ENCODE results near the gene ZCCHC2. TPM values are rescaled to one million over a fixed set of nuclear protein-coding genes. Genes with fewer than 3 reads are reported as not detected.

ZCCHC2 gene
- total and polyA plus RNA-seq, 2 of the 8 experiments (the other 6 are each of a cell fraction or from before 2014, with no cell fraction given), result 13.5 to 18.6 TPM

DNA sequence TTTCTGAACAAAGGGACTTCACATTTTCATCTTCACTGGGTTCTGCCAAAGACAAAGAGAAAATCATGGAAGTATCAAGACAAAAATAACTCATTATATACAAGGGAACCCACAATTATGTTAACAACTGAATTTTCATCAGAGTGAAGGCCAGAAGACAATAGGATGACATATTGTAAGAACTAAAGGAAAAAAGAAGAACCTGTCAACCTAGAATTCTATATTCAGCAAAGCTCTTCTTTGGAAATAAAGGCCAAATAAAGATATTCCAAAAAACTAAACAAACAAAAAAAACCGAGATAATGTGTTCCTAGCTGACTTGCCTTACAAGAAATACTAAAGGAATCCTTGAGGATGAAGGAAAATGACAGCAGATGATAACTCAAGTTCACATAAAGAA lies 10.3 kb upstream of the ZCCHC2 start:
- no peak for FAIRE-seq
- no peak overlapping the region for H3K27ac ChIP-seq (ENCODE audit: low read depth, low read length)
- no peak overlapping the region for H2BK120ac ChIP-seq (replicated peaks; ENCODE audit: low read depth, low read length)
- H4K5ac ChIP-seq (ENCODE audit: insufficient read length, low read depth, low read length), result no peak overlapping the region
- no peaks in the 10 kb centered on the region for H4K20me1 ChIP-seq (replicated peaks in 1 of 2; ENCODE audit: control insufficient read depth in 1 of 2, insufficient read depth in 2 of 2, low read length in 2 of 2)
- no peak for DNase-seq (ENCODE audit: low read depth in 1 of 2, low spot score in 2 of 2)
- no peaks in the 10 kb centered on the region for H3K36me3 ChIP-seq (ENCODE audit: control insufficient read depth in 2 of 4, insufficient read depth in 4 of 4, low read length in 3 of 4)
- no peaks in the 10 kb centered on the region for H3K23me2 ChIP-seq (ENCODE audit: low read depth, low read length)
- H3K56ac ChIP-seq (replicated peaks; ENCODE audit: insufficient read length, low read depth, low read length), result no peak overlapping the region
- no peak overlapping the region for H2AK5ac ChIP-seq (ENCODE audit: low read depth, low read length)
- WGBS, 2 experiments (ENCODE audit: extremely low coverage in 1 of 2, insufficient coverage in 1 of 2, insufficient read length in 1 of 2, insufficient replicate concordance in 2 of 2, low coverage in 1 of 2, low lambda C conversion rate in 2 of 2, missing lambda C conversion rate in 1 of 2), result 62% methylated on average over 1 of the region's 1 CpG; no CpG with 5 or more reads in 1 of the 2 experiments
- no peak overlapping the region for H4K8ac ChIP-seq (ENCODE audit: extremely low read depth, insufficient read depth, low read length)
- no peak overlapping the region for H2BK5ac ChIP-seq (ENCODE audit: low read depth, low read length)
- no peak overlapping the region for H3K4me3 ChIP-seq (ENCODE audit: extremely low read depth in 1 of 4, insufficient read depth in 2 of 4, low read depth in 3 of 4, low read length in 4 of 4)
- H4K91ac ChIP-seq (replicated peaks; ENCODE audit: insufficient read length, low read length), result no peak overlapping the region
- H3K9ac ChIP-seq (replicated peaks in 1 of 4; ENCODE audit: extremely low read depth in 1 of 4, low read depth in 3 of 4, low read length in 3 of 4), result no peak overlapping the region
- no peak overlapping the region for H3K4ac ChIP-seq (replicated peaks; ENCODE audit: insufficient read length, low read depth, low read length)
- no peaks in the 10 kb centered on the region for H3K27me3 ChIP-seq (replicated peaks in 1 of 4; ENCODE audit: control insufficient read depth in 3 of 4, extremely low read depth in 1 of 4, insufficient read depth in 3 of 4, low read length in 3 of 4)
- no peak overlapping the region for H2BK12ac ChIP-seq (ENCODE audit: low read depth, low read length)
- H3K14ac ChIP-seq (ENCODE audit: insufficient read length), result no peak overlapping the region
- no peak overlapping the region for H3K18ac ChIP-seq (ENCODE audit: extremely low read depth, low read length)
- H2BK15ac ChIP-seq (ENCODE audit: low read length), result no peak overlapping the region
- no peaks in the 10 kb centered on the region for H3K4me1 ChIP-seq (replicated peaks in 1 of 4; ENCODE audit: control insufficient read depth in 3 of 4, insufficient read depth in 4 of 4, low read length in 3 of 4)
- no peak overlapping the region for H2BK20ac ChIP-seq (ENCODE audit: low read length)
- H3K9me3 ChIP-seq (ENCODE audit: insufficient read depth in 2 of 2, low read depth in 1 of 2, low read length in 1 of 2), result no peaks in the 10 kb centered on the region
- ChIA-PET POLR2A (ENCODE audit: partially characterized antibody) (no interaction called here), CTCF (ENCODE audit: partially characterized antibody) (interaction anchor here (0.6 to 1.5 kb wide), 6 partner anchors 8 to 87 kb away, joined by 3 to 5 read pairs (median 4); no protein-coding TSS in a partner anchor)
- H3K23ac ChIP-seq (ENCODE audit: insufficient read length), result no peak overlapping the region
- no peak overlapping the region for H2AFZ ChIP-seq (ENCODE audit: low read length)
- H3K79me2 ChIP-seq (ENCODE audit: control insufficient read depth in 1 of 2, insufficient read depth in 2 of 2, low read length in 2 of 2), result no peaks in the 10 kb centered on the region
- TF ChIP-seq ZNF274 (IDR thresholded peaks at IDR 0.05; ENCODE audit: borderline replicate concordance, extremely low read depth, low read length) (no peak), CEBPB (IDR thresholded peaks at IDR 0.05; ENCODE audit: low read depth, low read length) (no peak), MAX (IDR thresholded peaks at IDR 0.05) (no peak), YY1 (IDR thresholded peaks at IDR 0.05; ENCODE audit: low read depth, low read length) (no peak), JUND (IDR thresholded peaks at IDR 0.05; ENCODE audit: low read length) (no peak), SP1 (IDR thresholded peaks at IDR 0.05; ENCODE audit: low read depth, low read length) (no peak), ATF2 (IDR thresholded peaks at IDR 0.05; ENCODE audit: low read length) (no peak)
- TF ChIP-seq, protein P1, sequence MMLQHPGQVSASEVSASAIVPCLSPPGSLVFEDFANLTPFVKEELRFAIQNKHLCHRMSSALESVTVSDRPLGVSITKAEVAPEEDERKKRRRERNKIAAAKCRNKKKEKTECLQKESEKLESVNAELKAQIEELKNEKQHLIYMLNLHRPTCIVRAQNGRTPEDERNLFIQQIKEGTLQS (IDR thresholded peaks at IDR 0.05; ENCODE audit: insufficient read depth, low read depth, low read length), result no peak
- no peak overlapping the region for H3K4me2 ChIP-seq (ENCODE audit: insufficient read depth in 1 of 2, low read depth in 2 of 2, low read length in 2 of 2)
- H3K79me1 ChIP-seq (ENCODE audit: low read depth, low read length), result no peaks in the 10 kb centered on the region
